Neural cell (in vitro differentiated cells): Measurements from ENCODE around the gene GPC5.

ENCODE experiments used
- EP300 ChIP-seq: fragments of 450-650 bp; conservative IDR thresholded peaks from 2 replicates; pipeline ENCODE4 v1.6.1; 2014; ENCODE audit warnings: antibody characterized with exemption, mild to moderate bottlenecking, moderate library complexity; ENCODE audit not compliant: poor library complexity, severe bottlenecking
- EZH2 ChIP-seq: fragments of 200-600, 300-800 bp; shearing (Covaris generic), sonication (generic); IDR thresholded peaks from 2 replicates; pipeline ENCODE4 v1.6.1; 2014; ENCODE audit warnings: antibody characterized with exemption, low read length, borderline replicate concordance, mild to moderate bottlenecking; ENCODE audit not compliant: insufficient read depth, poor library complexity, severe bottlenecking
- SMC3 ChIP-seq: fragments of 450-650 bp; conservative IDR thresholded peaks from 2 replicates; pipeline ENCODE4 v1.6.1; 2014; ENCODE audit warnings: antibody characterized with exemption, mild to moderate bottlenecking, moderate library complexity; ENCODE audit not compliant: poor library complexity
- TF ChIP-seq, protein P1 (sequence below): fragments of 450-650 bp; IDR thresholded peaks from 2 replicates; pipeline ENCODE4 v1.5.1; 2014; ENCODE audit warnings: antibody characterized with exemption, mild to moderate bottlenecking, moderate library complexity; ENCODE audit not compliant: poor library complexity, severe bottlenecking

DNA sequence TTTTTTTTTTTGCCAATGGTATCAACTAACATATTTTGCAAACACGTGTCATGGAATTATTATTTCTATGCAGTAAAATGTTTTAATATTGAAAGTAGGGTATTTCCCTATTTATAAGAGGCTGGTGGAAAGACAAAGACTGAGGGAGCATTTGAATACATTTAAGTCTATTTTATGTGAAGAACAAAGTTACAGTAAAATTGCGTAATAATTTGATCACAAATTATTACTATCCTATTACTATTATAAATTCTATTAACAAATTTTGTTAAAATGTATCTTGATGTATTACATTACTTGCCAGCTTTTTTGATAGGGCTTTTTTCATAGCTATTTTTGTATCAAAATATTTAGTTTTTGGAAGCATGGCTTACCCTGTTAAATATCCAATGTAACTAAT is 58.4 kb downstream of the GPC5 start:
- no peak for TF ChIP-seq SMC3
- no peak for TF ChIP-seq EZH2
- TF ChIP-seq, protein P1, sequence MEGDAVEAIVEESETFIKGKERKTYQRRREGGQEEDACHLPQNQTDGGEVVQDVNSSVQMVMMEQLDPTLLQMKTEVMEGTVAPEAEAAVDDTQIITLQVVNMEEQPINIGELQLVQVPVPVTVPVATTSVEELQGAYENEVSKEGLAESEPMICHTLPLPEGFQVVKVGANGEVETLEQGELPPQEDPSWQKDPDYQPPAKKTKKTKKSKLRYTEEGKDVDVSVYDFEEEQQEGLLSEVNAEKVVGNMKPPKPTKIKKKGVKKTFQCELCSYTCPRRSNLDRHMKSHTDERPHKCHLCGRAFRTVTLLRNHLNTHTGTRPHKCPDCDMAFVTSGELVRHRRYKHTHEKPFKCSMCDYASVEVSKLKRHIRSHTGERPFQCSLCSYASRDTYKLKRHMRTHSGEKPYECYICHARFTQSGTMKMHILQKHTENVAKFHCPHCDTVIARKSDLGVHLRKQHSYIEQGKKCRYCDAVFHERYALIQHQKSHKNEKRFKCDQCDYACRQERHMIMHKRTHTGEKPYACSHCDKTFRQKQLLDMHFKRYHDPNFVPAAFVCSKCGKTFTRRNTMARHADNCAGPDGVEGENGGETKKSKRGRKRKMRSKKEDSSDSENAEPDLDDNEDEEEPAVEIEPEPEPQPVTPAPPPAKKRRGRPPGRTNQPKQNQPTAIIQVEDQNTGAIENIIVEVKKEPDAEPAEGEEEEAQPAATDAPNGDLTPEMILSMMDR, result no peak
- no peak for TF ChIP-seq EP300
